H1 (cell line): Measurements from ENCODE around the gene TMEM232. TPM values are rescaled to one million over a fixed set of nuclear protein-coding genes. Genes with fewer than 3 reads are reported as not detected.
A peak's percentile ranks its signal among the peaks of the same experiment; 100 is the strongest.

Experiments used
- CTCF ChIA-PET: fragments of 300-600 bp; sonication (Branson Sonifier 250); formaldehyde crosslinking; loops from one replicate; lab custom pipeline; 2021; ENCODE audit not compliant: partially characterized antibody; lab: Charles Lee
- POLR2A ChIA-PET: fragments of 300-600 bp; sonication (Branson Sonifier 250); formaldehyde crosslinking; loops from one replicate; lab custom pipeline; 2021; ENCODE audit warnings: inconsistent platforms; ENCODE audit not compliant: partially characterized antibody; lab: Charles Lee
- DNase-seq, 2 experiments: peaks; one replicate each; pipeline versions ENCODE4 v3.0.0 to v3.0.0-alpha.2; 2010 to 2022; ENCODE audit warnings: low spot score in 2 of 2, low read depth in 1 of 2, mixed read lengths in 1 of 2
- FAIRE-seq: peaks from 2 replicates; lab custom pipeline; 2011; peaks lifted over from hg19 to GRCh38; lab: Jason Lieb, UNC
- H2AFZ ChIP-seq: 2 replicates; pipeline ENCODE4 v1.8.1; 2012; ENCODE audit warnings: low read length, inconsistent platforms
- H2AK5ac ChIP-seq: 2 replicates; pipeline ENCODE4 v1.6.1; 2013; ENCODE audit warnings: low read depth, low read length
- H2BK120ac ChIP-seq: replicated peaks from 2 replicates; pipeline ENCODE3; 2013; ENCODE audit warnings: low read depth, low read length, inconsistent platforms
- H2BK12ac ChIP-seq: 2 replicates; pipeline ENCODE4 v1.6.1; 2013; ENCODE audit warnings: low read depth, low read length
- H2BK15ac ChIP-seq: 2 replicates; pipeline ENCODE4 v1.6.1; 2013; ENCODE audit warnings: low read length
- H2BK20ac ChIP-seq: 2 replicates; pipeline ENCODE4 v1.6.1; 2013; ENCODE audit warnings: low read length
- H2BK5ac ChIP-seq: 2 replicates; pipeline ENCODE4 v1.6.1; 2013; ENCODE audit warnings: low read depth, low read length
- H3K14ac ChIP-seq: 2 replicates; pipeline ENCODE4 v1.6.1; 2013; ENCODE audit warnings: inconsistent platforms; ENCODE audit not compliant: insufficient read length
- H3K18ac ChIP-seq: 2 replicates; pipeline ENCODE4 v1.6.1; 2013; ENCODE audit warnings: low read length; ENCODE audit errors: extremely low read depth
- H3K23ac ChIP-seq: 2 replicates; pipeline ENCODE4 v1.6.1; 2013; ENCODE audit warnings: inconsistent platforms; ENCODE audit not compliant: insufficient read length
- H3K23me2 ChIP-seq: 2 replicates; pipeline ENCODE4 v1.6.1; 2013; ENCODE audit warnings: low read depth, low read length
- H3K27ac ChIP-seq: 2 replicates; pipeline ENCODE4 v1.6.1; 2011; ENCODE audit warnings: low read depth, low read length, inconsistent platforms
- H3K27me3 ChIP-seq, 4 experiments: replicated peaks in 1 of 4; 1 replicate in 1 of 4; 2 replicates in 3 of 4; pipeline versions ENCODE4 v1.6.1 to v1.8.1; 2011 to 2013; ENCODE audit warnings: low read length in 3 of 4, mild to moderate bottlenecking in 3 of 4, inconsistent platforms in 2 of 4, mixed read lengths in 2 of 4, moderate library complexity in 1 of 4; ENCODE audit not compliant: control insufficient read depth in 3 of 4, insufficient read depth in 3 of 4; ENCODE audit errors: extremely low read depth in 1 of 4
- H3K36me3 ChIP-seq, 4 experiments: 2 replicates each; pipeline versions ENCODE4 v1.6.1 to v1.8.1; 2011 to 2013; ENCODE audit warnings: mild to moderate bottlenecking in 4 of 4, low read length in 3 of 4, moderate library complexity in 2 of 4, control low read depth in 1 of 4, inconsistent platforms in 1 of 4; ENCODE audit not compliant: insufficient read depth in 4 of 4, control insufficient read depth in 2 of 4
- H3K4ac ChIP-seq: replicated peaks from 2 replicates; pipeline ENCODE3; 2013; ENCODE audit warnings: low read length, low read depth, mixed read lengths, inconsistent platforms; ENCODE audit not compliant: insufficient read length
- H3K4me1 ChIP-seq, 4 experiments: replicated peaks in 1 of 4; 1 replicate in 1 of 4; 2 replicates in 3 of 4; pipeline versions ENCODE4 v1.6.1 to v1.8.1; 2011 to 2013; ENCODE audit warnings: low read length in 3 of 4, inconsistent platforms in 2 of 4, mixed read lengths in 1 of 4; ENCODE audit not compliant: insufficient read depth in 4 of 4, control insufficient read depth in 3 of 4
- H3K4me2 ChIP-seq, 2 experiments: 2 replicates each; pipeline versions ENCODE4 v1.6.1 to v1.8.1; 2011 to 2013; ENCODE audit warnings: low read depth in 2 of 2, low read length in 2 of 2, control low read depth in 1 of 2, inconsistent platforms in 1 of 2, mild to moderate bottlenecking in 1 of 2; ENCODE audit not compliant: insufficient read depth in 1 of 2
- H3K4me3 ChIP-seq, 4 experiments: fragments of 200-600, 300-600 bp in 1 of 4; sonication (generic), shearing (Covaris generic), sonication (Bioruptor Twin) in 1 of 4; 2 replicates each; pipeline versions ENCODE4 v1.5.1 to v1.8.1; 2011 to 2016; ENCODE audit warnings: low read length in 4 of 4, low read depth in 3 of 4, control low read depth in 2 of 4, inconsistent platforms in 2 of 4, mild to moderate bottlenecking in 2 of 4, mixed read lengths in 1 of 4, moderate library complexity in 1 of 4; ENCODE audit not compliant: insufficient read depth in 2 of 4; ENCODE audit errors: extremely low read depth in 1 of 4
- H3K56ac ChIP-seq: replicated peaks from 2 replicates; pipeline ENCODE3; 2013; ENCODE audit warnings: low read depth, mild to moderate bottlenecking, mixed read lengths, low read length, inconsistent platforms; ENCODE audit not compliant: insufficient read length
- H3K79me1 ChIP-seq: 2 replicates; pipeline ENCODE4 v1.6.1; 2013; ENCODE audit warnings: low read depth, low read length, control low read depth
- H3K79me2 ChIP-seq, 2 experiments: 2 replicates each; pipeline versions ENCODE4 v1.6.1 to v1.8.1; 2012 to 2013; ENCODE audit warnings: low read length in 2 of 2, mild to moderate bottlenecking in 2 of 2, inconsistent platforms in 1 of 2; ENCODE audit not compliant: insufficient read depth in 2 of 2, control insufficient read depth in 1 of 2
- H3K9ac ChIP-seq, 4 experiments: replicated peaks in 1 of 4; 1 replicate in 1 of 4; 2 replicates in 3 of 4; pipeline versions ENCODE4 v1.6.1 to v1.8.1; 2011 to 2013; ENCODE audit warnings: low read depth in 3 of 4, low read length in 3 of 4, control low read depth in 2 of 4, mild to moderate bottlenecking in 2 of 4, moderate library complexity in 2 of 4, inconsistent platforms in 1 of 4; ENCODE audit errors: extremely low read depth in 1 of 4
- H3K9me3 ChIP-seq, 2 experiments: 2 replicates each; pipeline versions ENCODE4 v1.6.1 to v1.8.1; 2012 to 2013; ENCODE audit warnings: mild to moderate bottlenecking in 2 of 2, moderate library complexity in 2 of 2, control low read depth in 1 of 2, inconsistent platforms in 1 of 2, low read depth in 1 of 2, low read length in 1 of 2, mixed read lengths in 1 of 2; ENCODE audit not compliant: insufficient read depth in 2 of 2
- H4K20me1 ChIP-seq, 2 experiments: replicated peaks in 1 of 2; 2 replicates each; pipeline versions ENCODE3 to v1.8.1; 2011 to 2013; ENCODE audit warnings: inconsistent platforms in 2 of 2, low read length in 2 of 2, mild to moderate bottlenecking in 1 of 2; ENCODE audit not compliant: insufficient read depth in 2 of 2, control insufficient read depth in 1 of 2
- H4K5ac ChIP-seq: 2 replicates; pipeline ENCODE4 v1.6.1; 2013; ENCODE audit warnings: low read length, low read depth, mixed read lengths, inconsistent platforms; ENCODE audit not compliant: insufficient read length
- H4K8ac ChIP-seq: 2 replicates; pipeline ENCODE4 v1.8.0; 2013; ENCODE audit warnings: mild to moderate bottlenecking, moderate library complexity, low read length, inconsistent platforms; ENCODE audit not compliant: insufficient read depth; ENCODE audit errors: extremely low read depth
- H4K91ac ChIP-seq: replicated peaks from 2 replicates; pipeline ENCODE3; 2013; ENCODE audit warnings: low read length, mixed read lengths, inconsistent platforms; ENCODE audit not compliant: insufficient read length
- BACH1 ChIP-seq: IDR thresholded peaks from 2 replicates; pipeline ENCODE4 v1.6.1; 2012; ENCODE audit warnings: low read length, improper control_type of control experiment
- CTCF ChIP-seq, 3 experiments: IDR thresholded peaks; 1 replicate in 2 of 3; 2 replicates in 1 of 3; pipeline versions ENCODE4 v1.5.1 to v1.6.1; 2011; ENCODE audit warnings: low read length in 3 of 3, mild to moderate bottlenecking in 3 of 3, inconsistent platforms in 2 of 3, low read depth in 1 of 3, moderate library complexity in 1 of 3; ENCODE audit not compliant: insufficient read depth in 1 of 3; ENCODE audit errors: control extremely low read depth in 1 of 3
- EGR1 ChIP-seq: IDR thresholded peaks from 2 replicates; pipeline ENCODE4 v1.6.1; 2011; ENCODE audit warnings: low read depth, low read length, borderline replicate concordance
- GABPA ChIP-seq: IDR thresholded peaks from 2 replicates; pipeline ENCODE4 v1.6.1; 2011; ENCODE audit warnings: mild to moderate bottlenecking, low read length, moderate library complexity, borderline replicate concordance; ENCODE audit not compliant: insufficient read depth
- HDAC2 ChIP-seq, 2 experiments: fragments of 300-600 bp in 1 of 2; sonication (generic) in 1 of 2; IDR thresholded peaks; 2 replicates each; pipeline ENCODE4 v1.6.1; 2011 to 2012; ENCODE audit warnings: low read depth in 2 of 2, low read length in 2 of 2, mild to moderate bottlenecking in 2 of 2, moderate library complexity in 2 of 2, borderline replicate concordance in 1 of 2, inconsistent platforms in 1 of 2
- HDAC6 ChIP-seq: IDR thresholded peaks from one replicate; pipeline ENCODE4 v1.7.1; 2012; ENCODE audit warnings: low read depth, mild to moderate bottlenecking, inconsistent platforms, low read length, moderate library complexity
- RAD21 ChIP-seq, 2 experiments: IDR thresholded peaks in 1 of 2; conservative IDR thresholded peaks in 1 of 2; 2 replicates each; pipeline ENCODE4 v1.6.1; 2011; ENCODE audit warnings: low read depth in 2 of 2, low read length in 2 of 2, improper control_type of control experiment in 1 of 2, inconsistent platforms in 1 of 2, mild to moderate bottlenecking in 1 of 2, moderate library complexity in 1 of 2
- RBBP5 ChIP-seq: IDR thresholded peaks from 2 replicates; pipeline ENCODE4 v1.7.1; 2012; ENCODE audit warnings: low read depth, mild to moderate bottlenecking, inconsistent platforms, low read length, moderate library complexity, borderline replicate concordance
- SUZ12 ChIP-seq: fragments of 200-600 bp; sonication (generic); IDR thresholded peaks from 2 replicates; pipeline ENCODE4 v1.6.1; 2012; ENCODE audit warnings: mild to moderate bottlenecking, inconsistent platforms, low read length, moderate library complexity, mixed read lengths
- ZNF274 ChIP-seq: IDR thresholded peaks from 2 replicates; pipeline ENCODE4 v1.7.0; 2012; ENCODE audit warnings: low read length, borderline replicate concordance; ENCODE audit errors: extremely low read depth
- WGBS, 2 experiments: shearing (Covaris generic) in 1 of 2; methylation state at CpG; one replicate each; pipeline versions ENCODE4 v1.1.6 to v1.1.7; 2013 to 2015; ENCODE audit warnings: low lambda C conversion rate in 2 of 2, mixed read lengths in 2 of 2, inconsistent platforms in 1 of 2, low coverage in 1 of 2, missing lambda C conversion rate in 1 of 2; ENCODE audit not compliant: insufficient replicate concordance in 2 of 2, insufficient coverage in 1 of 2, insufficient read length in 1 of 2; ENCODE audit errors: extremely low coverage in 1 of 2, missing lambda C conversion rate in 1 of 2; 5-methylcytosine and 5-hydroxymethylcytosine counted together
- polyA plus RNA-seq, 7 experiments: library from polyadenylated mRNA; depleted of rRNA in 3 of 7; stranded (reverse) in 5 of 7; unstranded in 2 of 7; fragments of >200 nt in 5 of 7; fragments of 200-250 nt in 2 of 7; gene quantifications; 1 replicate in 5 of 7; 2 replicates in 1 of 7; 4 replicates in 1 of 7; pipeline versions ENCODE4 v1.2.1 to v1.2.3, GENCODE V29; 2011 to 2013; ENCODE audit warnings: missing spikeins in 2 of 7, mixed read lengths in 2 of 7
- total RNA-seq: library from RNA; stranded (reverse); fragmentation: NEBNext Ultra II Directional; extraction: Animal tissue kit (Norgen Biotek cat#: 25700); gene quantifications from 2 replicates; pipeline ENCODE4 v1.2.1, GENCODE V29; 2021

The TMEM232 gene
- total and polyA plus RNA-seq, 2 of the 8 experiments (the other 6 are each of a cell fraction or from before 2014, with no cell fraction given) = 0.38 to 1.3 TPM

GRCh38 chr5:110590187-110590586 lies 136.3 kb downstream of the TMEM232 start:
- no peak overlapping the region for H3K23ac ChIP-seq
- H2BK15ac ChIP-seq = no peak overlapping the region
- no peak overlapping the region for H2BK5ac ChIP-seq
- H3K4me2 ChIP-seq = no peak overlapping the region
- no peaks in the 10 kb centered on the region for H3K79me1 ChIP-seq
- H4K5ac ChIP-seq = no peak overlapping the region
- no peaks in the 10 kb centered on the region for H4K20me1 ChIP-seq
- H2BK12ac ChIP-seq = no peak overlapping the region
- H4K8ac ChIP-seq = no peak overlapping the region
- H3K14ac ChIP-seq = no peak overlapping the region
- H3K79me2 ChIP-seq = no peaks in the 10 kb centered on the region
- no peaks in the 10 kb centered on the region for H3K23me2 ChIP-seq
- H3K9me3 ChIP-seq = no peaks in the 10 kb centered on the region
- DNase-seq (no peak), FAIRE-seq (peak; percentile 94)
- H3K9ac ChIP-seq = no peak overlapping the region
- H4K91ac ChIP-seq = no peak overlapping the region
- no peaks in the 10 kb centered on the region for H3K4me1 ChIP-seq
- no peak overlapping the region for H3K4me3 ChIP-seq
- no peak overlapping the region for H2AFZ ChIP-seq
- CTCF ChIA-PET = interaction anchor here (0.7 to 2.7 kb wide), 10 partner anchors 11 to 149 kb away, joined by 3 to 15 read pairs (median 4); no protein-coding TSS in a partner anchor
- POLR2A ChIA-PET = no interaction called here
- no peak overlapping the region for H2BK120ac ChIP-seq
- H3K36me3 ChIP-seq = no peaks in the 10 kb centered on the region
- H3K27ac ChIP-seq = no peak overlapping the region
- H3K4ac ChIP-seq = no peak overlapping the region
- WGBS, 2 experiments = 67% methylated on average over 2 of the region's 2 CpGs; no CpG with 5 or more reads in 1 of the 2 experiments
- H3K56ac ChIP-seq = no peak overlapping the region
- no peak overlapping the region for H2BK20ac ChIP-seq
- H2AK5ac ChIP-seq = no peak overlapping the region
- no peaks in the 10 kb centered on the region for H3K27me3 ChIP-seq
- H3K18ac ChIP-seq = no peak overlapping the region
- TF ChIP-seq SUZ12 = no peak
- TF ChIP-seq GABPA = no peak
- peak in 2 of 3 experiments; percentile 55 to 61; a peak in 3 of 4 replicates for TF ChIP-seq CTCF (IDR thresholded peaks at IDR 0.05; ENCODE audit: control extremely low read depth in 1 of 3, insufficient read depth in 1 of 3, low read depth in 1 of 3, low read length in 3 of 3)
- TF ChIP-seq BACH1 = no peak
- no peak for TF ChIP-seq ZNF274
- no peak for TF ChIP-seq RBBP5
- TF ChIP-seq HDAC6 = no peak
- TF ChIP-seq EGR1 = no peak
- TF ChIP-seq HDAC2 (IDR thresholded peaks at IDR 0.05; ENCODE audit: borderline replicate concordance in 1 of 2, low read depth in 2 of 2, low read length in 2 of 2) = no peak
- peak; percentile 68 to 77 for TF ChIP-seq RAD21 (IDR thresholded peaks at IDR 0.05 in 1 of 2, conservative IDR thresholded peaks at IDR 0.05 in 1 of 2; ENCODE audit: low read depth in 2 of 2, low read length in 2 of 2)
